Activated T-helper 17 cell treated with anti-CD3 and anti-CD28 coated beads, Interleukin-2, amount 50 U/mL, for 72 hours (primary cell): Measurements from ENCODE around the gene MYLIP. TPM values are rescaled to one million over a fixed set of nuclear protein-coding genes. Genes with fewer than 3 reads are reported as not detected.

Experiments used
- ATAC-seq: fragments of 150-1000 bp; cut with Tn5 transposase; replicated peaks from 2 replicates; pipeline ENCODE4 v1.10.0; 2021; ENCODE audit warnings: mild to moderate bottlenecking, moderate library complexity
- H3K27ac Mint-ChIP-seq: one replicate; pipeline ENCODE4 v1.8.0; 2022; ENCODE audit warnings: mixed read lengths
- H3K27me3 Mint-ChIP-seq: one replicate; pipeline ENCODE4 v1.8.0; 2022; ENCODE audit warnings: mixed read lengths
- H3K36me3 Mint-ChIP-seq: one replicate; pipeline ENCODE4 v1.8.0; 2022; ENCODE audit warnings: low read depth, mild to moderate bottlenecking, mixed read lengths
- H3K4me1 Mint-ChIP-seq: one replicate; pipeline ENCODE4 v1.8.0; 2022; ENCODE audit warnings: mixed read lengths
- H3K4me3 Mint-ChIP-seq: one replicate; pipeline ENCODE4 v1.8.0; 2022; ENCODE audit warnings: mild to moderate bottlenecking, mixed read lengths
- H3K9me3 Mint-ChIP-seq: one replicate; pipeline ENCODE4 v1.8.0; 2022; ENCODE audit warnings: mixed read lengths
- total RNA-seq, 2 donors: library from RNA; stranded (reverse); gene quantifications; one replicate each; pipeline ENCODE4 v1.2.3, GENCODE V29; 2022

MYLIP gene
- 1 to 10 TPM; 5.4 to 6.0 TPM for total RNA-seq

DNA sequence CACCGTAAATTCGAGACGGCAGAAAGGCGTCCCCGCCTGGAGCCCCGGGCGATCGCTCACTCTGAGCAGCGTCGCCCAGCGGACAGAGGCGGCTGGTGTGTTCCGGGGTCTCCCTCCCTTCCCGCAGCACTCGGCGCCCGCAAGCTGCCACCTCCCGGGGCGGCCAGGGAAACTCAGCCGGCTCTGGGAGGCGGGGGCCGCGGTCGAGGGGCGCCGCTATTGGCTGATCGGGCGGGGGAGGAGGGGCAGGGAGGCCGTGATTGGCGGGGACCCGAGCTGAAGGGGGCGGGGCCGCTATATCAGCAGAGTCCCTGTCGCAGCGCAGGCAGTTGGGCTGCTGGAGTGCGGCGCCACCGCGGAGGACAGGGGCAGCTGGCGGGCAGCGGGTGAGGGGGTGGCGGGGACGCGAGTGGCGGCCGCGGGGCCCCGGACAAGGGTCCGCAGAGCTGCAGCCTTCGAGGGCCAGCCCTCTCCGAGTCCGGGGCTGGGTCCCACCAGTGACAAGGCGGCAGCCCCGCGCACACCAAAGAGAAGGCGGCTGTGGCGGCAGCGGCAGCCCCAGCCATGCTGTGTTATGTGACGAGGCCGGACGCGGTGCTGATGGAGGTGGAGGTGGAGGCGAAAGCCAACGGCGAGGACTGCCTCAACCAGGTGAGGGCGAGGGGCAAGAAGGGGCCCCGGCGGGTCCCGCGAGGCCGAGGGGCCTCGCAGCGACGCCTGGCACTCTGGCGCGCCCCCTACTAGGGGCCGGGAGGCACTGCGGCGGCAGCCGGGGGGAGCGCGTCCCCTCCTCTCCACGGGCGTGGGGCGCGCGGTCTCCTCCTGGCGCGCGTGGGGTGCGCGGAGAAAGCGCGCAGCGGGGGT, at the start of gene MYLIP:
TSS of gene MYLIP (plus strand) at position 328 of the 864 bp plus-strand sequence. CDS start at position 565, 237 bp downstream.
- peaks cover 4% of the 10 kb centered on the region for H3K27me3 Mint-ChIP-seq
- H3K4me1 Mint-ChIP-seq: peaks cover 13% of the 10 kb centered on the region
- peaks cover 29% of the 10 kb centered on the region for H3K36me3 Mint-ChIP-seq
- H3K27ac Mint-ChIP-seq: peak within 1 kb of the TSS; percentile 72
- no peaks in the 10 kb centered on the region for H3K9me3 Mint-ChIP-seq
- H3K4me3 Mint-ChIP-seq: peak within 1 kb of the TSS; percentile 94
- peak; percentile 89 for ATAC-seq

GRCh38 chr6:16079354-16079753, 49.5 kb upstream of the MYLIP start:
- peaks cover 3% of the 10 kb centered on the region for H3K27me3 Mint-ChIP-seq
- H3K4me1 Mint-ChIP-seq: no peaks in the 10 kb centered on the region
- no peak overlapping the region for H3K27ac Mint-ChIP-seq
- no peak for ATAC-seq
- H3K4me3 Mint-ChIP-seq: no peak overlapping the region
- H3K36me3 Mint-ChIP-seq: no peaks in the 10 kb centered on the region
- H3K9me3 Mint-ChIP-seq: no peaks in the 10 kb centered on the region

GRCh38 chr6:16080204-16080603, 48.7 kb upstream of the MYLIP start:
- ATAC-seq: no peak
- H3K4me3 Mint-ChIP-seq: no peak overlapping the region
- no peaks in the 10 kb centered on the region for H3K9me3 Mint-ChIP-seq
- no peak overlapping the region for H3K27ac Mint-ChIP-seq
- H3K27me3 Mint-ChIP-seq: peaks cover 3% of the 10 kb centered on the region
- H3K36me3 Mint-ChIP-seq: no peaks in the 10 kb centered on the region
- H3K4me1 Mint-ChIP-seq: no peaks in the 10 kb centered on the region

DNA sequence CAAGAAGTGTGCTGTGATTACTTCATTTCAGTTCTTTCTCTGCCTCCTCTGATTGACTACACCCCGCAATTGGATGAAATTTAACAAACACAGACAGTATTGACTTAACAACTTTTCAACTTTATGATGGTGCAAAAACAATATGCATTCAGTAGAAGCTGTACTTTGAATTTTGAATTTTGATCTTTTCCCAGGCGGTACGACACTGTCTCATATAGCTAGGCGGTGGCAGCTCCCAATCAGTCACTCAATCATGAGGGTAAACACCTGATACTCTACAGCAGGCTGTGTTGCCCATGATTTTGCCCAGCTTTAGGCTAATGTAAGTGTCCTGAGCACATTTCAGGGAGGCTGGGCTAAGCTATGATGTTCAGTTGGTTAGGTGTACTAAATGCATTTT, 47.6 kb upstream of the MYLIP start:
- H3K9me3 Mint-ChIP-seq: no peaks in the 10 kb centered on the region
- H3K36me3 Mint-ChIP-seq: no peaks in the 10 kb centered on the region
- H3K4me1 Mint-ChIP-seq: no peaks in the 10 kb centered on the region
- ATAC-seq: no peak
- no peak overlapping the region for H3K4me3 Mint-ChIP-seq
- H3K27me3 Mint-ChIP-seq: peaks cover 3% of the 10 kb centered on the region
- H3K27ac Mint-ChIP-seq: no peak overlapping the region

DNA sequence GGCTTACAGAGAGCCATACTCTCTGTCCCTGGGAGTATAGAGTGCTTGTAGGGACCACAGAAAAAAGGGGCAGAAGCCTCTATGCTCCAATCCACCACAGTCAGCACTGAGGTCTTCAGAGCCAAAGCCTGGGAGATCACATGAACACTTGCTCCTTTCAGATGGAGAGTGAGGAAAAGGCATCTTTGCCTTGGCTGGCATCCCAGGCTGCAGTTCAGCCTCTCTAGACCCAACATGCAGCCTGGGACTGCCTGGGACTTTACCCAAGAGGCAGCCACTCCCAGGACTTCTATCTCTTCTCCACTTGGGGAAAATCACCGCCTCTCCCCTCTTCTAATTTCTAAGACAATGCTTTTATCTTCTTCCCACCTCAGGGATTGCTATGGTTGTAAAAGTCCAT, 46.5 kb upstream of the MYLIP start:
- no peaks in the 10 kb centered on the region for H3K9me3 Mint-ChIP-seq
- no peak overlapping the region for H3K4me3 Mint-ChIP-seq
- no peak for ATAC-seq
- no peak overlapping the region for H3K27ac Mint-ChIP-seq
- no peaks in the 10 kb centered on the region for H3K36me3 Mint-ChIP-seq
- no peaks in the 10 kb centered on the region for H3K4me1 Mint-ChIP-seq
- H3K27me3 Mint-ChIP-seq: peaks cover 6% of the 10 kb centered on the region

DNA sequence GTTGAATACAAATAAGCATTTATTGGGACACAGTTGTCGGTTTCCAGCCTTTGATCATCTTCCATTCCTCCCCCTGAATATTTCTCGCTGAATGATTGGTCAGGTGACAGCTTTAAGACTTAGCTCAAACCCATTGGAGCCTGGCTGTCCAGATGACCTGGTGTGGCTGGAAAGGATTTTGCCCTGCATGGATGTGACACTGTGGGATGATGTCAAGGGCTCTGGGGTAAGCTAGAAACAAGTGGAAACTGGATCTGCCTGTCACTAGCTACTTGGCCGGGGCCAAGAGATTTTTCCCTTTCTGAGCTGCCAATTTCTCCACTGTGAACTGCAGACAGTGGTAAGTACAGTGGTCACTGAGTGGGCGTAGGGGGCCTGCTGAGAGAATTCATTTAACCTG, 41.9 kb upstream of the MYLIP start:
- no peak for ATAC-seq

GRCh38 chr6:16087386-16087785, 41.5 kb upstream of the MYLIP start:
- Mint-ChIP-seq H3K36me3 (no peaks in the 10 kb centered on the region), H3K4me3 (no peak overlapping the region), H3K9me3 (no peaks in the 10 kb centered on the region), H3K27me3 (peaks cover 13% of the 10 kb centered on the region), H3K4me1 (no peaks in the 10 kb centered on the region), H3K27ac (no peak overlapping the region)
- no peak for ATAC-seq

More for the DNA sequence above, 41.9 kb upstream of the MYLIP start:
- Mint-ChIP-seq H3K4me1 (no peaks in the 10 kb centered on the region), H3K9me3 (no peaks in the 10 kb centered on the region), H3K27ac (no peak overlapping the region), H3K4me3 (no peak overlapping the region), H3K36me3 (no peaks in the 10 kb centered on the region), H3K27me3 (peaks cover 13% of the 10 kb centered on the region)

GRCh38 chr6:16088409-16088808, 40.5 kb upstream of the MYLIP start:
- no peak overlapping the region for H3K27ac Mint-ChIP-seq
- ATAC-seq: no peak
- H3K36me3 Mint-ChIP-seq: no peaks in the 10 kb centered on the region
- no peak overlapping the region for H3K4me3 Mint-ChIP-seq
- no peaks in the 10 kb centered on the region for H3K9me3 Mint-ChIP-seq
- no peaks in the 10 kb centered on the region for H3K4me1 Mint-ChIP-seq
- H3K27me3 Mint-ChIP-seq: peaks cover 16% of the 10 kb centered on the region

- no peak overlapping the region for H3K27ac Mint-ChIP-seq
- H3K4me3 Mint-ChIP-seq: no peak overlapping the region
- no peaks in the 10 kb centered on the region for H3K4me1 Mint-ChIP-seq
- peaks cover 13% of the 10 kb centered on the region for H3K27me3 Mint-ChIP-seq
- peak; percentile 82 for ATAC-seq
- H3K36me3 Mint-ChIP-seq: no peaks in the 10 kb centered on the region
- no peaks in the 10 kb centered on the region for H3K9me3 Mint-ChIP-seq
Observed at GRCh38 chr6:16089232-16090062, 39.4 kb upstream of the MYLIP start.

- H3K4me3 Mint-ChIP-seq: no peak overlapping the region
- peaks cover 15% of the 10 kb centered on the region for H3K27me3 Mint-ChIP-seq
- H3K27ac Mint-ChIP-seq: no peak overlapping the region
- ATAC-seq: no peak
- H3K36me3 Mint-ChIP-seq: no peaks in the 10 kb centered on the region
- no peaks in the 10 kb centered on the region for H3K9me3 Mint-ChIP-seq
- H3K4me1 Mint-ChIP-seq: no peaks in the 10 kb centered on the region
Observed at GRCh38 chr6:16090452-16090851, 38.4 kb upstream of the MYLIP start.

DNA sequence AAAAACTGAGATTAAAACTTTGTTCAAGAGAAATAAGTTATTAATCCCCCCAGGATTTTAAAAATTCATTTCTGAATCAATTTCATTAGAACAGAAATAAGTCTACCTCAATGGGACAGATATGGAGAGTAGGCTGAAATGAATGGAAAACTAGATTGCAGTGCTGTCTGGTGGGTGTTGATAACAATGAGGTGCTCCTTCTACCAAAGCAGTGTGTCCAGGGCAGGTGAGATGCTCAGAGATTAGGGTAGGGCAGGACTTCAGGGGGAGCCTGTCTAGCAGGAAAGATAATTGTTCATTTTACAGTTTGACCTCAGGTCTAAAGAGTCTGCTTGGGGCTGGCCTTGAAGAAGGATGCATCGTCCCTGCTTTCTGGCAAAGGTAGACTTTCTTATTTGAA, 38.0 kb upstream of the MYLIP start:
- Mint-ChIP-seq H3K27me3 (peaks cover 15% of the 10 kb centered on the region), H3K9me3 (no peaks in the 10 kb centered on the region), H3K27ac (no peak overlapping the region), H3K36me3 (no peaks in the 10 kb centered on the region), H3K4me1 (no peaks in the 10 kb centered on the region), H3K4me3 (no peak overlapping the region)
- ATAC-seq: no peak

DNA sequence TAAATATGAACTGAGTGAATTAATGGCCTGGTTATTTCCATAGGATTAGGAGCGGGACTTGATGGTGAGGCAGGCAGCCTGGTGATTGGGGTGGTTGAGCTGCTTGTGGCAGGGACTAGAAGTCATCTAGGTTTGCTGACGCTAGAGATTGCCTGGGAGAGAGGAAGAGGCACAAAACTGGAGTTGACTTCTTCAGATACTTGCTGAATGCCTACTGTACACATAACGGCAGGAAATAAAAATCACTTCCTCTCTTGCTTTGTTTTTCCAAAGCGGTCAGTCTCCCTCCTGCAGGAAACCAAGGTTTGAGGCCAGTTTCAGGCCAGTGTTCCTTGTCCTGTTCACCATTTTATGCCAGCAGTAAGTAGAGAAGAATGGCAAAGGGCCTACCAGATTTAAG, 36.7 kb upstream of the MYLIP start:
- H3K9me3 Mint-ChIP-seq: no peaks in the 10 kb centered on the region
- H3K36me3 Mint-ChIP-seq: no peaks in the 10 kb centered on the region
- H3K27ac Mint-ChIP-seq: no peak overlapping the region
- H3K27me3 Mint-ChIP-seq: peaks cover 13% of the 10 kb centered on the region
- H3K4me1 Mint-ChIP-seq: peaks cover 3% of the 10 kb centered on the region
- ATAC-seq: no peak
- H3K4me3 Mint-ChIP-seq: no peak overlapping the region

- no peak overlapping the region for H3K27ac Mint-ChIP-seq
- no peaks in the 10 kb centered on the region for H3K9me3 Mint-ChIP-seq
- H3K4me1 Mint-ChIP-seq: peaks cover 5% of the 10 kb centered on the region
- peaks cover 10% of the 10 kb centered on the region for H3K27me3 Mint-ChIP-seq
- ATAC-seq: no peak
- H3K4me3 Mint-ChIP-seq: no peak overlapping the region
- H3K36me3 Mint-ChIP-seq: no peaks in the 10 kb centered on the region
Observed at GRCh38 chr6:16092990-16093389, 35.9 kb upstream of the MYLIP start.

DNA sequence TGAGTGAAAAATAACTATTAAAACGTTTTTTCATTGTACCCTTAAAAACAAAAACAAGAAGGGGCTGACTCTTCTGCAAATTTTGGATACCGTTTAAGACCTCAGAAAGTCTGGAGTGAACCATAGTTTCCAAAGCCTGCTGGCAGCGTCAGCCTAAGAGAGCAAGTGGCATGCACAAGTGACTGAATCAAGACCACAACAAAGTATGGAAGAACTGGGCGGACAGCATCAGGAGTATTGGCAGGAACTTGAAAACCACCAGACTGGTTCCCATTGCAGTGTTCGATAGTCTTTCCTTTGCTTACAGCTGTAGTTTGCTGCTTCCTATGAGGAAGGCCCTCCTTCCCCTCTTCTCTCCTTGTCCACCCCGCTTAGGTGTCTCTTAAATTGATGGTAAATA, 33.7 kb upstream of the MYLIP start:
- Mint-ChIP-seq H3K27ac (no peak overlapping the region), H3K27me3 (peaks cover 10% of the 10 kb centered on the region), H3K4me1 (peaks cover 5% of the 10 kb centered on the region), H3K36me3 (no peaks in the 10 kb centered on the region), H3K9me3 (peaks cover 5% of the 10 kb centered on the region), H3K4me3 (no peak overlapping the region)
- ATAC-seq: no peak
